Activated T-helper 1 cell treated with anti-CD3 and anti-CD28 coated beads, Interleukin-12 subunit alpha, Interleukin-12 subunit beta, Interleukin-2, Interleukin-4 antibody, amounts not matched to agents 30 ng/mL and 10 ng/mL and 1 ng/mL, durations not matched to agents 14 hours and 24 hours and 36 hours (primary cell): Measurements from ENCODE around the gene C16orf89. TPM values are rescaled to one million over a fixed set of nuclear protein-coding genes. Genes with fewer than 3 reads are reported as not detected.
A peak's percentile ranks its signal among the peaks of the same experiment; 100 is the strongest.
"Not testable (repeated sequence)": the region's sequence is repeated elsewhere in the genome, so short reads cannot be mapped to it uniquely, and the experiment has no call there.

Experiments
- DNase-seq: peaks from one replicate; pipeline ENCODE4 v3.0.0; 2021; ENCODE audit warnings: low spot score
- H3K27ac Mint-ChIP-seq: one replicate; pipeline ENCODE4 v1.8.0; 2021; ENCODE audit warnings: mild to moderate bottlenecking, mixed read lengths
- H3K27me3 Mint-ChIP-seq: one replicate; pipeline ENCODE4 v1.8.0; 2022; ENCODE audit warnings: mild to moderate bottlenecking, moderate library complexity, mixed read lengths; ENCODE audit not compliant: insufficient read depth
- H3K36me3 Mint-ChIP-seq: one replicate; pipeline ENCODE4 v1.8.0; 2021; ENCODE audit warnings: low read depth, mixed read lengths
- H3K4me1 Mint-ChIP-seq: one replicate; pipeline ENCODE4 v1.8.0; 2021; ENCODE audit warnings: low read depth, mixed read lengths
- H3K4me3 Mint-ChIP-seq: one replicate; pipeline ENCODE4 v1.8.0; 2021; ENCODE audit warnings: mild to moderate bottlenecking, moderate library complexity, mixed read lengths
- H3K9me3 Mint-ChIP-seq: one replicate; pipeline ENCODE4 v1.8.0; 2021; ENCODE audit warnings: mixed read lengths
- intact Hi-C: fragments of 100-400 bp; cut with micrococcal nuclease; formaldehyde crosslinking; loops from one replicate; pipeline ENCODE4 v1.15.1; 2024
- total RNA-seq: library from RNA; stranded (reverse); gene quantifications from 2 replicates; pipeline ENCODE4 v1.2.3, GENCODE V29; 2022

C16orf89 gene
- total RNA-seq, 1 donor from 2014 or later: not detected

DNA sequence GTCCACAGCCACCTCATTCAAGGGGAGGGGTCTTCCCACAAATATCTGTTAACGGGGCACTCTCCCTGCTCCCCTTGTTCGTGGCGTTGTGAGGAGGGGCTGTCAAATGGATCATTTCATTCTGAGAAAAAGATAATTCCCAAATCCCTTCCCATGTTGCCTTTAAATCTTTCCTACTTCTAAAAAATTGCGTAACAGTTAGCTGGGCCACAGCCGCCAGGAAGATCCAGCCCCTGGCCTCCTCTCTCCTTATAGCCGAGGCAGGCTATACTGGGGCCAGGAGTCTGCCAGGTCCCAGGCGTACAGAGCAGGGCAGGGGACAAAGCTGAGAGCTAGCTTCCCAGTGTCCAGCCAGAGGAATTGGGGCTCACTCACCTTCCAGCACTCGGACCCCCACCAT lies 430 bp downstream of the C16orf89 start:
- no peak for DNase-seq
- no peak overlapping the region for H3K27ac Mint-ChIP-seq
- no peaks in the 10 kb centered on the region for H3K9me3 Mint-ChIP-seq
- no peaks in the 10 kb centered on the region for H3K36me3 Mint-ChIP-seq
- H3K4me3 Mint-ChIP-seq: no peak overlapping the region
- H3K27me3 Mint-ChIP-seq: peaks cover 4% of the 10 kb centered on the region
- intact Hi-C loops: no loop called here
- no peaks in the 10 kb centered on the region for H3K4me1 Mint-ChIP-seq

DNA sequence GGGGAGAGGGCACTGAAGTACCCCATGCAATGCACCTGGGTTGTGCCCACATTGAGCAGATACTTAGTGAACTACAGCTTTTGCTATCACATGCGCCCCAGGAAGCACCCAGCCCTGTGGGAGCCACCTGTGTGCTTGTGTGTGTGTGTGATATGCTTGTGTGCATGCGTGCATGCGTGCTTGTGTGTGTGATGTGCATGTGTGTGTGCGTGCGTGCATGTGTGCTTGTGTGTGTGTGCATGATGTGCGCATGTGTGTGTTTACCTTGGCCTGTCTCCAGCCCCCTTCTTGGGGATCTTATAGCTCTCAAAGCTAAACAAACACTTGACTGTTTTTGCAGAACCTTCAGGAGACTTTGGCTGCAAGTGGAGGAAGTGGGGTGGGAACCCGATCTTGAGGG lies 841 bp downstream of the C16orf89 start:
- Mint-ChIP-seq H3K36me3 (no peaks in the 10 kb centered on the region), H3K4me1 (no peaks in the 10 kb centered on the region), H3K27ac (no peak overlapping the region), H3K9me3 (no peaks in the 10 kb centered on the region), H3K27me3 (peaks cover 4% of the 10 kb centered on the region), H3K4me3 (no peak overlapping the region)
- no peak for DNase-seq
- intact Hi-C loops: no loop called here

DNA sequence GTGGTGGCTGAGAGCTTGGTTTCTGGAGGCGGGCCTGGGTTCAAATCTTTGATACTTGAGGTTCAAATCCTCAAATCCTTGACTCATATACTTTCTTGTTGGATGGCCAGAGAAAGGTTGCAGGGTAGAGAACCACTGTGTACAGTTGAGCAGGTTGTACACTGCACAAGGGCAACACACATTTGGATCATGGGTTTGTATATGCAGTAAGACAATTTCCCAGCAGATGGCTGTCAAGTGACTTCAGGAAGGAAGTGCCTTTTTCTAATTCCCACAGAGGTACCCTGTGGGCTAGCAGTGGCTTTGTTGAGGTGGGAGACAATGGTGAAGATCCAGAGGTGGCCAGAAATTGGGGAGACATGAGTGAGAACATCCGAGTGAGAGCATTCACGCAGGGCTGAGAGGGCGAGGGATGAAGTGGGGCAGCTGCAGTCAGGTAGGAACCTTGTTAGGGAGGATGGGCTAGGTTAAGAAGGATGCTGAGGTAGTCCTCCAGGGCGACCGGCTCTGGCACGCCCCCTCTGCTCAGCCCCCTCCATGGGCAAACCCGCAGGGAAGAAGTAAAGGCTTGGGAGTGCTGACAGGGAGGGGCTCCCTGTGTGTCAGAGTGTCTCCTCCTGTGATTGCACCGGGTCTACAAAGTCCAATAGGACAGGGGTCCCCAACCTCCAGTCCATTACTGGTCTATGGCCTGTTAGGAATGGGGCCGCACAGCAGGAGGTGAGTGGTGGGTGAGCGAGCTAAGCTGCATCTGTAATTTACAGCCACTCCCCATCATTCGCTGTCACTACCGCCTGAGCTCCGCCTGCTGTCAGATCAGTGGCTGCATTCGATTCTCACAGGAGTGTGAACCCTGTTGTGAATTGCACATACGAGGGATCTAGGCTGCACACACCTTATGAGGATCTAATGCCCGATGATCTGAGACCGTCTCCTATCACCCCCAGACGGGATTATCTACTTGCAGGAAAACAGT lies 2.7 kb downstream of the C16orf89 start:
- H3K36me3 Mint-ChIP-seq: no peaks in the 10 kb centered on the region
- peaks cover 2% of the 10 kb centered on the region for H3K27me3 Mint-ChIP-seq
- no peaks in the 10 kb centered on the region for H3K4me1 Mint-ChIP-seq
- no peak for DNase-seq
- no peak overlapping the region for H3K4me3 Mint-ChIP-seq
- no peak overlapping the region for H3K27ac Mint-ChIP-seq
- intact Hi-C loops: no loop called here
- H3K9me3 Mint-ChIP-seq: no peaks in the 10 kb centered on the region

DNA sequence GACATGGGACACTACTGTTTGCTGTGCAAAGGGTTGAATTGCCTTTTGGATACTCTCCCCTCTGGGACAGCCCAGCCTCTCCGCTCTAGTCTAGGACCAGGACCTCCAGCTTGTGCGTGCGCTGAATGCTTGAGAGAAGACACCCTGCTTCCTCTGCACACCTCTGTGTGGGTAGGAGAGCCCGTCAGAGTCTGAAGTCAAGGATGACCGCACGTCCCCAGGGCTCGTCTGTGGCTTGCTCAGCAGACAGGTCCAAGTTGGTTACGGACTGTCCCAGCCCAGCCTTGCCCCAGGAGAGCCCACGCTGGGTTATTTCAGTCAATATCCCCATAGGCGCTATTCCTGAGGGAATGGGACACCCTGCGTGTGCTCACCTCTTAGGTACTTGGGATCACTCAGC lies 3.7 kb downstream of the C16orf89 start:
- H3K9me3 Mint-ChIP-seq: no peaks in the 10 kb centered on the region
- no peak overlapping the region for H3K4me3 Mint-ChIP-seq
- H3K27me3 Mint-ChIP-seq: peaks cover under 1% of the 10 kb centered on the region
- H3K27ac Mint-ChIP-seq: no peak overlapping the region
- no peaks in the 10 kb centered on the region for H3K36me3 Mint-ChIP-seq
- no peaks in the 10 kb centered on the region for H3K4me1 Mint-ChIP-seq
- DNase-seq: no peak
- intact Hi-C loops: no loop called here

DNA sequence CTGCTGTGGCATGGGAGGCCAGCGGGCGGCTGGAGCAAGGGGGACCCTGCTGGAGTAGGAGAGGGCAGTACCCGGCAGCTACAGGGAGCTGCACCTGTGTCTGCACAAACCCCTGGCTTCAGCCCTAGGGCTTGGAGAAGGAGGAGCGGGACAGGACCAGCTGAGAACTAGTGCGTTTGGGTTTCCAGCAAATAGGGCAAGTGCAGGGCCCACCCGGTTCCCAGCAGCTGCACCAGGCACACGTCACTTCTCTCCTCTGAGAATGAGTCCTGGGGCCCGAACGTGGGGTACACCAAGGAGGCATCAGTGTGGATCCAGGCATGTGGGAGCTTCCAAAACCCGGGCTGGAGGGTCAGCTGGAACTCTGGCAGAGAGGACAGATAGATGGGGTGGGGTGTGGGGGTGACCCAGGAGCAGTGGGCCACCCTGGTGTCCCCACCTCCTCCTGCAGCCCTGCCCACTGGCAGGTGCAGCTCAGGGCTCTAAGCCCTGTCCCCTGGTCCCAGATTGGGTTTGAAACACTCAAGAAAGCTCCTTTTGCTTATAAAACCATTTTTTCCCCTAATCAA lies 5.6 kb downstream of the C16orf89 start:
- no peaks in the 10 kb centered on the region for H3K36me3 Mint-ChIP-seq
- no peak for DNase-seq
- intact Hi-C loops: no loop called here
- H3K4me3 Mint-ChIP-seq: no peak overlapping the region
- H3K27ac Mint-ChIP-seq: no peak overlapping the region
- H3K4me1 Mint-ChIP-seq: no peaks in the 10 kb centered on the region
- H3K27me3 Mint-ChIP-seq: no peaks in the 10 kb centered on the region
- no peaks in the 10 kb centered on the region for H3K9me3 Mint-ChIP-seq

DNA sequence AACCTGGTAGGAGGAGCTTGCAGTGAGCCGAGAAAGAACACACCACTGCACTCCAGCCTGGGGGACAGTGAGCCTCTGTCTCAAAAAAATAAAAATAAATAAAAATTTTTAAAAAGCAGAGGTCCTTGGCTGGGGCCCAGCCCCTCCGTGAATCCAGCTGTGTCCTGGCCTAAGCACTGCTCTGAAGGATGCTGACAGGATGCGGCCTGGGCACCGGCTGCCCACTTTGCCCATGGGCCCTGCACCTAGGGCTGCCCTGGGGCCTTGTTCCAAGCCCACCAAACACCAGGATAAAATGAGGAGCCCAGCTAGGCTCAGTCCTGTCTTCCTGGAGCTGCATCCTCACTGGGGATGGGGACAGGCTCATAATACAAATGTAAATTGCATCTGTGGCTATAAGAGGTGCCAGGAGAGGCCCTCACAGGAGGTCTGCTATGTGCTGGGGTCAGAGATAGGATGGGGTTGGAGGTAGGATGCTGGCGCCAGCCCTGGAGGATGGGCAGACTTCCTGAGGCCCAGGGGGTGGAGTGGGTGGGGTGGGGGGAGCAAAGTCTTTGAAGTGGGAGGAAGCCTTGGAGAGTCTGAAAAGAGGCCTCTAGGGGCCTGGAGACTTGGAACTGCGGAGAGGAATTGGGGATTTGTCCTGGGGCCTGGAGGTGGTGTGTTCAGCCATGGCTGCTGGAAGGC lies 6.2 kb downstream of the C16orf89 start:
- H3K36me3 Mint-ChIP-seq: no peaks in the 10 kb centered on the region
- DNase-seq: no peak
- intact Hi-C loops: no loop called here
- H3K4me1 Mint-ChIP-seq: no peaks in the 10 kb centered on the region
- H3K4me3 Mint-ChIP-seq: no peak overlapping the region
- H3K27me3 Mint-ChIP-seq: no peaks in the 10 kb centered on the region
- no peak overlapping the region for H3K27ac Mint-ChIP-seq
- H3K9me3 Mint-ChIP-seq: no peaks in the 10 kb centered on the region

DNA sequence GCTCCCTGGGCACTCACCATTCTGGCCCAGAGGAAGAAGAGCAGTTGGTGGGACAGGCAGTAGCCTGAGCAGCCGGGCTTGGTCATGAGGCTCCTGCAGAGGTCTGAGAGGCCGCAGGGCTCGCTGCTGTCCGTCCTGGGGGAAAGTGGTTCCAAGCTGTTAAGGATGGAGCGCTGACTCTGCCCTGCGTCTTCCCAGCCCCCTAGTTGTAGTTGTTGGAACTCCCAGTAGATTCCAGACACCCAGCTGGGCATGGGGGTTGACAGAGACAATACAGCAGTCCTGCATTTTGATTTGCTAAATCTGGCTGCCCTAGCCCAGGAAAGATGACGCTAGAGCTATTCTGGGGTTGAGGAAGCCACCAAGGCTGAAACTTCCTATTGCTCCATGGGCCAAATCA lies 7.3 kb downstream of the C16orf89 start:
- Mint-ChIP-seq H3K27me3 (no peaks in the 10 kb centered on the region), H3K9me3 (no peaks in the 10 kb centered on the region), H3K27ac (no peak overlapping the region), H3K4me1 (no peaks in the 10 kb centered on the region), H3K36me3 (no peaks in the 10 kb centered on the region), H3K4me3 (no peak overlapping the region)
- intact Hi-C loops: no loop called here
- no peak for DNase-seq

DNA sequence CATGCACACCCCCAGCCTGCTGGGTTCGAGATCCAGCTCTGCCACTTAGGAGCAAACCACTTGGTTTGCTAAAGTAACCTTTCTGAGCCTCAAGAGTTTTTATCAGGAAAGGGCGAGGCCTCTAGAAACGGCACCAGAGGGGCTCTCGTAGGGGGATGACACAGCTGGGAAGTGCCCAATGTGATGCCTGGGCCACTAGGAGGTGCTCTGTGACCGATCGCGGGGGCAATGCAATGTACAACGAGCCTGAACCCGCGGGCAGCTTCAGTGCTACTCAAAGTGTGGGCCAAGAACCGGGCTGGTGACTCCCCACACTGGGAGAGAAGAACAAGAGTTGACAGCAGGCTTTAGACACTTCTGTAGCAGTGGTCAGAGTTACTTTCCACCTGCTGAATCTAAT lies 9.4 kb downstream of the C16orf89 start:
- Mint-ChIP-seq H3K27me3 (peaks cover 5% of the 10 kb centered on the region), H3K4me1 (no peaks in the 10 kb centered on the region), H3K27ac (no peak overlapping the region), H3K9me3 (no peaks in the 10 kb centered on the region), H3K4me3 (no peak overlapping the region), H3K36me3 (no peaks in the 10 kb centered on the region)
- intact Hi-C loops: loop anchor here (1.0 kb wide), 1 partner anchor 36 kb away; no protein-coding TSS in a partner anchor
- DNase-seq: peak; percentile 11

DNA sequence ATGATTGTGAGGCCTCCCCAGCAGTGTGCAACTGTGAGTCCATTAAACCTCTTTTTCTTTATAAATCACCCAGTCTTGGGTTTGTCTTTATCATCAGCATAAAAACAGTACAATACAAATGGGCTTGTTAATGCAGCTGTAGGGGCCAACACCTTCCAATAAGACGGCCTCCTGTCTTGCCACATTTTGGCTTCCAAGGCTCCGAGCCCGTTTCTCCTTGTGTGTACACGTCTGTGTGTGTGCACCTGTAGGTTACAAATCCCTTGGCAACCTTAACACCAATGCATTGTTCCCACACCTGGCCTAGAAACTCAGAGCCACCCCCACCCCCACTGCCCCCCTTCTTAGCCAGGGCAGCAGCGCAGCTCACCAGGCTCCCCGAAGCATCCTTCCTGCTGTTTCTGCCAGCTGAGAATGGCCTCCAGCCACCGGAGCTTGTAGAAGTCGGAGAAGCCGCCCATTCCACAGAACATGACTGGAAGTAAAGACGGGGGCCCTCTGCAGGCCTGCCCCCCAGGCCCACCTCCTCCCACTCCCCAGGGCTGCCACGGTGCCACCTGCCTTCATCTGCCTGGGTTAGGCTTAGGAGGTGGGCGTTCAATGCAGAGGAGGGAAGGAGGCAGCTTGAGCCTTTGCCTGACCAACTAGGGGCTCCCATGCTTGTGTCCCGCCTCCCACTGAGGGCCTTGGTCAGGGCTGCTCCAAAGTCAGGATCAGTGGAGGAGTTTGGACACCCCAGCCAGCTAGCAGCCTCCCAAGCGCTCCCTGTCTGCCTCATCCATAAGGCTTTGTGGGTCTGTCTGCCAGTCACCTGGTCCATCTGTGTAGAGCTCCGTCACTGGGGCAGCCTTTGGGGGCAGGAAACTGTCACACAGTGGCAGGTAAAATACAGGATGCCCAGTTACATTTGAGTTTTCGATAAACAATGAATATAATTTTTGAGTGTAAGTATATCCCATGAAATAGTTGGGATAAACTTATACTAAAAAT lies 10.6 kb downstream of the C16orf89 start:
- H3K9me3 Mint-ChIP-seq: no peaks in the 10 kb centered on the region
- no peaks in the 10 kb centered on the region for H3K36me3 Mint-ChIP-seq
- intact Hi-C loops: no loop called here
- no peaks in the 10 kb centered on the region for H3K4me1 Mint-ChIP-seq
- DNase-seq: no peak
- H3K4me3 Mint-ChIP-seq: no peak overlapping the region
- H3K27ac Mint-ChIP-seq: no peak overlapping the region
- H3K27me3 Mint-ChIP-seq: peaks cover 11% of the 10 kb centered on the region

DNA sequence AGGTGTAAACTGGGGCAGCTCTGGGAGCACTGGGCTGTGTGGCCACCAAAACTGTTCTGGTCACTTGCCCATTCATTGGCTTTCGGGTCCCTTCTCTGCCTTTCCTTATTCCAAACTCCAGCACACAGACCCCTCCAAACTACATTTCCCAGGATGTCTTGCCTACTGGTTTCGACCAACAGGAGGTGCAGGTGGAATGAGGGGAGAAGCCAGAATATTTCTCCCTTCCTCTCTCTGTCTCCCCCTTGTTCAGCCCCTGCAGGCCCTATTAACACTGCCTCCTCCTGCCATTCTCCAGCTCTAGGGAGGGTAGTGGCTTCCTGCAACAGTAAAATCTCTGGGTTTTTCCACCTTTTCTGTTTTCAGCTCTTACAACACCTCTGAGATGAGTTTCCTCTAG lies 18.8 kb downstream of the C16orf89 start:
- no peak for DNase-seq
- intact Hi-C loops: no loop called here
- H3K27ac Mint-ChIP-seq: no peak overlapping the region
- no peak overlapping the region for H3K4me3 Mint-ChIP-seq
- no peaks in the 10 kb centered on the region for H3K36me3 Mint-ChIP-seq
- peaks cover 18% of the 10 kb centered on the region for H3K27me3 Mint-ChIP-seq
- H3K9me3 Mint-ChIP-seq: no peaks in the 10 kb centered on the region
- no peaks in the 10 kb centered on the region for H3K4me1 Mint-ChIP-seq

DNA sequence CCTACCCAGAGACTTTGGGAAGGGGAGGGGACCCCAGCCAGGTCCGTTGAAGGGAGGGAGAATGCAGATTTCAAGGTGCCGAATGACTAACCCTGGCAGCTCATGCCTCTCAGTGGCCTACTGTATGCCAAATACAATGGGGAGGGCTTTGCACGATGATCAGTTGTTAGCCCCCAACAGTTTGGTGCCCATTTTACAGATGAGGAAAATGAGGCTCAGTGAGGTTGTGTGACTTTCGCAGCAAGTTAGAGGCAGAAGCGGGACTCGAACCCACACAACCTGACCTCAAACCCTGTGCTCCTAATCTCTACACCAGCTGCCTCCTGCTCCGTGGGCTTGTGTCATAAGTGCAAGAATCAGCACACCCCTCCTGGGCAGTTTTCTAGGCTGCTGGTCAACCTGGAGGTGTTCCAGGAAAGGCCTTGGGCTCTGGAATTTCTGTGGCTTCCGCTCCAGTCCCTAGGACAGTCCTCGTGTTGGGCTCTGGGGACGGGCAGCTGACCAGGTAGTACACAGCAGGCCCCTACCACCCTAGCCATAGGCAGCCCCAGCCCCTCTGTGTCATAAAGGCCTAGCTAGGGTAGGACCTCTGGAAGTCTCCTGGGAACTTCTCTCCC lies 20.1 kb downstream of the C16orf89 start:
- intact Hi-C loops: no loop called here
- Mint-ChIP-seq H3K36me3 (no peaks in the 10 kb centered on the region), H3K9me3 (no peaks in the 10 kb centered on the region), H3K27ac (no peak overlapping the region), H3K4me1 (no peaks in the 10 kb centered on the region), H3K27me3 (peaks cover 11% of the 10 kb centered on the region), H3K4me3 (no peak overlapping the region)
- DNase-seq: no peak

DNA sequence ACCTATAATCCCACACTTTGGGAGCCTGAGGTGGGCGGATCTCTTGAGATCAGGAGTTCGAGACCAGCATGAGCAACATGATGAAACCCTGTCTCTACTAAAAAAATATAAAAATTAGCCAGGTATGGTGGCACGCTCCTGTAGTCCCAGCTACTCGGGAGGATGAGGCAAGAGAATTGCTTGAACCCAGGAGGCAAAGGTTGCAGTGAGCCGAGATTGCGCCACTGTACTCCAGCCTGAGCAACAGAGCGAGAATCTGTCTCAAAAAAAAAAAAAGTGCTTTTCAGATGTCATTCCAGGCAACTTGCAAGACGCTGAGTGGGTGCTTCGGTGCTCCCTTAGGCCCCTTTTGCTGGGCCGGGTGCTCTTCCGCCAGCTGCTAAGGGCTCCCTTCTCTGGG lies 21.2 kb downstream of the C16orf89 start:
- H3K4me1 Mint-ChIP-seq, H3K36me3 Mint-ChIP-seq, DNase-seq, H3K27ac Mint-ChIP-seq, H3K9me3 Mint-ChIP-seq, H3K27me3 Mint-ChIP-seq, H3K4me3 Mint-ChIP-seq, intact Hi-C loops: not testable (repeated sequence)
